GM12872 (cell line): Measurements from ENCODE around the gene INPP4A.

Source experiments
- TF ChIP-seq, protein P1 (sequence below): IDR thresholded peaks from 3 replicates; pipeline ENCODE4 v1.5.1; 2011; ENCODE audit warnings: low read depth, mild to moderate bottlenecking, low read length, moderate library complexity; ENCODE audit not compliant: insufficient read depth

The INPP4A gene

DNA sequence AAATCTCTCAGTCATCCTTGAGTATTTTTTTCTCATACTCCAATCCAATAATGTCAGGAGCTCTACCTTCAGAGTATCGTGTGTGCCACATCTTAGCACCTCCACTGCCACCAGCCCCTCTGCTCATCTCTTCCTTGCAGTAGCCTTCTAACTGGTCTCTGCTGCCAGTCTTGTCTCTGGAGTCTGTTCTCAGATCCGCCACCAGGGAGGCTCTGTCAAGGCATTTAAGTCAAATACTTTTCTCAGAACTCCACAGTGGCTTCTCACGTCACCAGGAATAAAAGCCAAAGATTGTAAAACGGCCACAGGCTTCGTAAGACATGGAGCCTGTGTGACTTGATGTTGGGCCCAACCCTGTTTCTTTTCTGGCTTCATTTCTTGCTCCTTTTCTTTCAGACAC, 170.8 kb downstream of the INPP4A start:
- TF ChIP-seq, protein P1, sequence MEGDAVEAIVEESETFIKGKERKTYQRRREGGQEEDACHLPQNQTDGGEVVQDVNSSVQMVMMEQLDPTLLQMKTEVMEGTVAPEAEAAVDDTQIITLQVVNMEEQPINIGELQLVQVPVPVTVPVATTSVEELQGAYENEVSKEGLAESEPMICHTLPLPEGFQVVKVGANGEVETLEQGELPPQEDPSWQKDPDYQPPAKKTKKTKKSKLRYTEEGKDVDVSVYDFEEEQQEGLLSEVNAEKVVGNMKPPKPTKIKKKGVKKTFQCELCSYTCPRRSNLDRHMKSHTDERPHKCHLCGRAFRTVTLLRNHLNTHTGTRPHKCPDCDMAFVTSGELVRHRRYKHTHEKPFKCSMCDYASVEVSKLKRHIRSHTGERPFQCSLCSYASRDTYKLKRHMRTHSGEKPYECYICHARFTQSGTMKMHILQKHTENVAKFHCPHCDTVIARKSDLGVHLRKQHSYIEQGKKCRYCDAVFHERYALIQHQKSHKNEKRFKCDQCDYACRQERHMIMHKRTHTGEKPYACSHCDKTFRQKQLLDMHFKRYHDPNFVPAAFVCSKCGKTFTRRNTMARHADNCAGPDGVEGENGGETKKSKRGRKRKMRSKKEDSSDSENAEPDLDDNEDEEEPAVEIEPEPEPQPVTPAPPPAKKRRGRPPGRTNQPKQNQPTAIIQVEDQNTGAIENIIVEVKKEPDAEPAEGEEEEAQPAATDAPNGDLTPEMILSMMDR: no peak

DNA sequence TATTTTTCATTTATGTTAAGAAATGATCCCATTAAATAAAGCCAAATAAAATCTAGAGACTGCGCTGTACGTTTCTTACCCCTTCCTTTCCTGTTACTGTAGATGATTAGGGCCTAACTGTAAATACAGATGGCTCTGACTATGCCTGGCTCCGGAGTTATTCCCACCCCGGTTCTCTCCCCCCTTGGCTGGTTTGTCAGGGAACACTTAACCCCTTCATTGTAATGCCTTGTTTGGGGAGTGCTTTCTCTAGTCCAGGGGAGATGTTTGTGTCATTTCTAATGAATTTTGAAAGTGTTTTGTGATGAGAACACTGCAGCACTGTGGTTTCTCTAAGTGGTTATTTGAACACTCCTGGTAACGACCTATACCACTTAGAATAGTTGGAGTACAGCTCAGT, 172.5 kb downstream of the INPP4A start:
- TF ChIP-seq, protein P1: no peak

DNA sequence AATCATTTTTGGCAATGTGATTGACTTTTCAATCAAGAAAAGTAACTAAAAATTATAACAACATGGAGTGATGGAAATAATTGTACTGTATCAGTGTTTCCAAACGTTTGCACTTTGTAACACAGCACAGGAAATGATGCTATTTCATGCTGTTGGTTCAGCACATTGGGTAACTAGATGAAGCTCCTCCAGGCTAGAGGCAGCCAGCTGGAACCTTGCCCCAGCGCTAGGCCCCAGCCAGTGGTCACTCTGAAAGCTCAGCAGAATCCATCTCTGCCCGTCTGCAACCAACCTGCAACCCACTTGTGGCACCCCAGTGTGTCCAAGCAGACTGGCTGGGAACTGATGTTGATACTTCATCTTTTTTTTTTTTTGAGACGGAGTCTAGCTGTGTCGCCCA, 179.0 kb downstream of the INPP4A start:
- TF ChIP-seq, protein P1: no peak

DNA sequence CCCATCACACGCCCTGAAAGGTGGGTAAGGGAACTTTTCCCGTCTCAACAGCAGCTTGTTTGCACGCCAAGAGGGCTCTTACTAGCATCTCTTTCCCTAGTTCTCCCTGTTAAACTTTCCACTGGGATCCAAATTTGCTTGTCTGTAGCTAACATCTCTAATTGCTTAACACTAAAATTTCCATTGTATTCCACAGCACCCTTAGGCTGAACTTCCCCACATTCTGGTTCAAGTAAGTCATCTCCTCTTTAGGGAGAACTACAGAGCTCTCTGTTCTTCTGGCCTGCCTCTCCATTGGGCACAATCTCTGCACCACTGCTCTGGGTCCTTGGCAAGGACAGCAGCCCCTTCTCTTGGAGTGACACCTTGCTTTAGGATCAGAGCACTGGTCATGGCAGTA, 187.7 kb downstream of the INPP4A start:
- TF ChIP-seq, protein P1: no peak

DNA sequence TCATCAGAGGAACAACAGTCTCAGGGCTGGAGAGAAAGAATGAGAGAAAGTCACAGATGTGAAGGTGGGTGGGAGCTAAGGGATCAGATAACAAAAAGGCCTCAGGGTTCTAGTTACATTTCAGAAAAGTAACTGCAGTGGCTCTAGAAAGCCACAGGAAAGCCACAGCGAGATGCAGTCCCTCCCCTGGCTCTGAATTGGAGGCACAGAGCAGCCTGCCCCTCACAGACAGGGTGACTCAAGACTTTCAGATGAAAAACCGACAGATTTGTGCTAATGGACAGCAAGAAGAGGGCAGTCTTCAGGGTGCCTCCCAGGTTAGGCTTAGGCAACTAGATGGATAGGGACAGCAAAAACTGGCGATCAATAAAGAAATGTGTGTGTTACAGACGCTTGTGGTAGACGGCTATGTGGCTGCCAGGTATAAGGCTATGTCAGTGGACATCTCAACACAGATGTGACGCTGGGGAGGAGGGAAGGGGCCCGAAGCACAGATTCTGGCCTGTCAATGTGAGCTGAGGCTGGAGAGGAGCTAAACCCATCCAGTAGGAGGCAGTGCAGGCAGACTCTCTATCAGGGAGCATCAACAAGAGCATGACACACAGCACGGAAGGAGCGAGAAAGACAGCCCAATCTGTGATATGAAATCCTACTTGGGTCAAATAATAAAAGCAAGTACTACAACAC, 189.9 kb downstream of the INPP4A start:
- TF ChIP-seq, protein P1: peak; percentile 44; the same call in 2 of the 3 replicates

DNA sequence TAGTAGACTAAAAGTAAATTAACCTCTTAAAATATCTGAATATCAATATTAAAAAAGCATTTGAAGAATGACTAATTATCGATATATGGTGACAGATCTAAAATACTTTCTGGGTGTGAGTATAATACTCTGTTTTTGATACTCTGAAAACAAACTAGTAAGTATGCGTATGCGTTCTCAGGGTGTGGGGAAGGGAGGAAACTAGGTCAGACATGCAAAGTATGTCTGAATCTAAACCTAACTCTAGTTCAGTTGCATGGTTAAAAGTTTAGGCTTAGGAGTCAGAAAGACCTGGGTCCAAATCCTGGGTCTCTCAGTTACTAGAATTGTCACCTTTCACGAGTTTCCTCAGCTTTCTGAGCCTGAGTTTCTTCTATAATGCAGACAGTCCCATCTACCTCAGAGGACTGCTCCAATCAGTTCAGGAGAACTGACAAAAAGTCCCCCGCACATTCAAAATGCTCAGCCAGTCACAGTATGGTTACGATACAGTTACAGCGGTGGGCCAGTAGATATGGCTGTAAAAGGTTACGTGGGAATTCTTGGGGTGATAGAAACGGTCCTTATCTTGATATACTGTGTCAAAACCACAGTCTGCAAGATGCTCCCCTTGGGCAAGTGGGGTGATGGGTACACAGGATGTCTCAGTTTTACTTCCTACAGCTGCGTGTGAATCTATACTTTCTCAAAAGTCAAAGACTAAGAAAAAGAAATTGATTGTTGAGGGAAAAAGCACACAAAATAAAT, 192.9 kb downstream of the INPP4A start:
- TF ChIP-seq, protein P1: no peak

DNA sequence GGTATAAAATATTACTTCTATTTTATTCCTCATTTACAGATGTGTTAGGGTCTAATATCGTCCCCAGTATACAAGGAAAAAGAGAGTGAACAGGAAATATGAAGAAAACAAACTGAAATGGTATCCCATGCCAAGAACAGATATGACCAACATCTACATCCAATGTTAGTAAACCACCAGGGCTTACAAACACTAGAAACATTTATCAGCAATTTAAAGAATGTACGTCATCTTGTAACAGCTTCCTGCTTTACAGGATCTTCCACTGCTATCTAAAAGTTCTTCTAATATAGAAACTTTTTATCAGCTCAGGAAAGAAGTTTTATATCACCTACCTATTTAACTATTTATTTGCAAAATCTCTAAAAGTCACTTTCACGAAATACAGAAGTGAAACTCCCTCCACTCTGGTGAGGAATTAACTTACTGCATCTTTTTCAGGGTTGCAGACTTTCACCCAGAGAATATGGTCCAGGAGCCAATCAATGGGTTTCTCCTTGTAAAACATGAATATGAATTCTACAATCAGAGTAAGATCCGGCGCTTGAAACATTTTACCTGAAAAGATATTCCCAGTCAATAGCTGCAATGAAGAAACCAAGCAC, 198.9 kb downstream of the INPP4A start:
- TF ChIP-seq, protein P1: no peak
